ENCODE results near the gene MLXIP. TPM values are rescaled to one million over a fixed set of nuclear protein-coding genes. Genes with fewer than 3 reads are reported as not detected.

The MLXIP gene
- total and polyA plus RNA-seq, 2 of the 13 experiments (the other 11 are each of a cell fraction or from before 2014, with no cell fraction given) = 5.3 to 6.7 TPM

DNA sequence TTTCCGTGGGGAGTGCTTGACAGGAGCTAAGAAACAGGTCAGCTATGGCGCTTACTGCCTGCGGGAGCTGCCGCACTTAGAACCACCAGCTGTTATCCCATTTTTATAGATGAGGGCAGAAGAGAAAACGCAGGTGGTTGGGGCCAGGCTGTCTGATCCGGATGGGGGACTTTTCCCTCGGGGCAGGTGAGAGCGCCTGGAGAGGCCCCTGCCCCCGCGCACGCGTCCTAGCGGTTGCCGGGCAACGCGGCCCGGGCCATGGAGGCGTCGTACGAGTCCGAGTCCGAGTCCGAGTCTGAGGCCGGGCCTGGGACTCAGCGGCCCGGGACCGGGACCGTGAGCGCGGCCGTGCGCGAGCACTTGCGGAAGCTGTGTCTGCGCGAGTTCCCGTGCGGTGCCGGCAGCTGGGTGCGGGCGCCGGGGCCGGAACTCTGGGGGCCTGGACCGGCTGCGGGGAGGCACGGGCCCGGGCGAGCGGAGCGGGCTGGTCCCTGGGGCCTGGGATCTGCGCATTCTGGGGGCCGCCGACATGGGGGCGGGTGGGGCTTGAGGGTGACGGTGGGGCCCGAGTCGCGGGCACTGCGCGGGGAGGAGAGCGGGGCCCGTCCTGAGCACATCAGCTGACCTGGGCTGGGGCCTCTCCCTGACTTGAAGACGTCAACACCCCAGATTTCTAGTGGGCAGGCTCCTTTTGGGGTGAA lies 104.5 kb downstream of the MLXIP start, which contains the start of gene LRRC43 (continued):
- TF ChIP-seq, protein P1, sequence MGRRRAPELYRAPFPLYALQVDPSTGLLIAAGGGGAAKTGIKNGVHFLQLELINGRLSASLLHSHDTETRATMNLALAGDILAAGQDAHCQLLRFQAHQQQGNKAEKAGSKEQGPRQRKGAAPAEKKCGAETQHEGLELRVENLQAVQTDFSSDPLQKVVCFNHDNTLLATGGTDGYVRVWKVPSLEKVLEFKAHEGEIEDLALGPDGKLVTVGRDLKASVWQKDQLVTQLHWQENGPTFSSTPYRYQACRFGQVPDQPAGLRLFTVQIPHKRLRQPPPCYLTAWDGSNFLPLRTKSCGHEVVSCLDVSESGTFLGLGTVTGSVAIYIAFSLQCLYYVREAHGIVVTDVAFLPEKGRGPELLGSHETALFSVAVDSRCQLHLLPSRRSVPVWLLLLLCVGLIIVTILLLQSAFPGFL (CRISPR knock-in tag; IDR thresholded peaks at IDR 0.05) = no peak

DNA sequence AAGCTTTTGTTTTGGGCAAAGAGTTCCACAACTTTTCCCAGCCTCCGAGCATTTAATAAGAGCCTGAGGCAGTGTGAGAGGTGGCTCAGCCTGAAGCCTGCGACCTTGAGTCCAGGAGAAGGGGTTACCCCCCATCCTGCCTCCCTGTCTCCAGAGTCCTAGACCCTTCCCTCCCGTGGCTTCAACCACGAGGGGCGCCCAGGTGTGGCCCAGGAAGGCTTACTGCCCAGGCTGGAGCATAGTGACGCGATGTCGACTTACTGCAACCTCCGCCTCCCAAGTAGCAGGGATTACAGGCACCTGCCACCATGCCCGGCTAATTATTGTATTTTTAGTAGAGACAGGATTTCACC lies 105.0 kb downstream of the MLXIP start:
- DNase-seq (ENCODE audit: low spot score) (no peak), ATAC-seq (no peak), FAIRE-seq (no peak)
- Histone ChIP-seq H3K36me3 (replicated peaks in 1 of 2; ENCODE audit: control insufficient read depth in 1 of 2, insufficient read depth in 2 of 2, low read length in 2 of 2) (no peaks in the 10 kb centered on the region), H4K20me1 (ENCODE audit: insufficient read depth, low read length) (no peaks in the 10 kb centered on the region), H2AFZ (ENCODE audit: low read length) (no peak overlapping the region), H3K79me2 (ENCODE audit: insufficient read depth, low read length) (no peaks in the 10 kb centered on the region), H3K9me3 (ENCODE audit: low read length) (no peaks in the 10 kb centered on the region), H3K9ac (ENCODE audit: insufficient read depth, low read depth, low read length) (no peak overlapping the region), H3K4me3 (replicated peaks in 1 of 3; ENCODE audit: insufficient read depth in 1 of 3, low read depth in 2 of 3, low read length in 3 of 3) (peak overlapping the region in 2 of 3 experiments; percentile 46 to 55; a peak in 2 of 6 replicates), H3K27me3 (ENCODE audit: control insufficient read depth in 1 of 2, insufficient read depth in 2 of 2, low read length in 2 of 2) (peaks cover 0 to 22% of the 10 kb centered on the region in 2 experiments; a peak in 2 of 5 replicates), H3K27ac (ENCODE audit: extremely low read length, insufficient read depth, low read length) (no peak overlapping the region), H3K4me2 (ENCODE audit: low read depth, low read length) (peak overlapping the region; percentile 47; the same call in 1 of the 2 replicates), H3K4me1 (ENCODE audit: insufficient read depth, low read length) (peaks cover 20% of the 10 kb centered on the region)
- WGBS (ENCODE audit: low lambda C conversion rate) = 54% methylated on average over 9 of the region's 10 CpGs
- BruUV-seq (replicated peaks) = no TSS peak
- intact Hi-C loops (cut with micrococcal nuclease; ENCODE audit: unreplicated experiment) = no loop called here
- CTCF ChIA-PET (ENCODE audit: low intra/inter-chr PET ratio, low total read pairs) = no interaction called here
- in situ Hi-C loops (cut with HindIII; ENCODE audit: extremely low pct_ligation_motif_present, low pct_unique_long_range_greater_than_20kb) = loop anchor here (10.0 kb wide), 1 partner anchor 129 kb away; no protein-coding TSS in a partner anchor
- POLR2A ChIA-PET = no interaction called here
- TF ChIP-seq, protein P2, sequence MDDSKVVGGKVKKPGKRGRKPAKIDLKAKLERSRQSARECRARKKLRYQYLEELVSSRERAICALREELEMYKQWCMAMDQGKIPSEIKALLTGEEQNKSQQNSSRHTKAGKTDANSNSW (CRISPR knock-in tag; IDR thresholded peaks at IDR 0.05; ENCODE audit: borderline replicate concordance) = no peak
- no peak for TF ChIP-seq MIXL1 (CRISPR knock-in tag; IDR thresholded peaks at IDR 0.05)
- TF ChIP-seq, protein P3, sequence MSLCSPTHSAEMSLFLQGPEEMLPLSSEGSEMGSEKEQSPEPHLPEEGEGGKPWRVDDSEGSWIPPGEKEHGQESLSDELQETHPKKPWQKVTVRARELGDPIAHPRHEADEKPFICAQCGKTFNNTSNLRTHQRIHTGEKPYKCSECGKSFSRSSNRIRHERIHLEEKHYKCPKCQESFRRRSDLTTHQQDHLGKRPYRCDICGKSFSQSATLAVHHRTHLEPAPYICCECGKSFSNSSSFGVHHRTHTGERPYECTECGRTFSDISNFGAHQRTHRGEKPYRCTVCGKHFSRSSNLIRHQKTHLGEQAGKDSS (CRISPR knock-in tag; IDR thresholded peaks at IDR 0.05; ENCODE audit: borderline replicate concordance, low read depth) = no peak
- TF ChIP-seq TCF12 (IDR thresholded peaks at IDR 0.05) = no peak
- no peak for TF ChIP-seq TCF12 (CRISPR knock-in tag; IDR thresholded peaks at IDR 0.05)
- TF ChIP-seq ZFY (CRISPR knock-in tag; IDR thresholded peaks at IDR 0.05) = no peak
- TF ChIP-seq, protein P4, sequence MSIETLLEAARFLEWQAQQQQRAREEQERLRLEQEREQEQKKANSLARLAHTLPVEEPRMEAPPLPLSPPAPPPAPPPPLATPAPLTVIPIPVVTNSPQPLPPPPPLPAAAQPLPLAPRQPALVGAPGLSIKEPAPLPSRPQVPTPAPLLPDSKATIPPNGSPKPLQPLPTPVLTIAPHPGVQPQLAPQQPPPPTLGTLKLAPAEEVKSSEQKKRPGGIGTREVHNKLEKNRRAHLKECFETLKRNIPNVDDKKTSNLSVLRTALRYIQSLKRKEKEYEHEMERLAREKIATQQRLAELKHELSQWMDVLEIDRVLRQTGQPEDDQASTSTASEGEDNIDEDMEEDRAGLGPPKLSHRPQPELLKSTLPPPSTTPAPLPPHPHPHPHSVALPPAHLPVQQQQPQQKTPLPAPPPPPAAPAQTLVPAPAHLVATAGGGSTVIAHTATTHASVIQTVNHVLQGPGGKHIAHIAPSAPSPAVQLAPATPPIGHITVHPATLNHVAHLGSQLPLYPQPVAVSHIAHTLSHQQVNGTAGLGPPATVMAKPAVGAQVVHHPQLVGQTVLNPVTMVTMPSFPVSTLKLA (IDR thresholded peaks at IDR 0.05) = no peak
- no peak for TF ChIP-seq KLF9 (CRISPR knock-in tag; IDR thresholded peaks at IDR 0.05; ENCODE audit: low read depth)
- TF ChIP-seq, protein P5, sequence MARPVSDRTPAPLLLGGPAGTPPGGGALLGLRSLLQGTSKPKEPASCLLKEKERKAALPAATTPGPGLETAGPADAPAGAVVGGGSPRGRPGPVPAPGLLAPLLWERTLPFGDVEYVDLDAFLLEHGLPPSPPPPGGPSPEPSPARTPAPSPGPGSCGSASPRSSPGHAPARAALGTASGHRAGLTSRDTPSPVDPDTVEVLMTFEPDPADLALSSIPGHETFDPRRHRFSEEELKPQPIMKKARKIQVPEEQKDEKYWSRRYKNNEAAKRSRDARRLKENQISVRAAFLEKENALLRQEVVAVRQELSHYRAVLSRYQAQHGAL (CRISPR knock-in tag; IDR thresholded peaks at IDR 0.05; ENCODE audit: not compliant biosample characterization) = no peak
- TF ChIP-seq YEATS2 (CRISPR knock-in tag; IDR thresholded peaks at IDR 0.05; ENCODE audit: borderline replicate concordance) = no peak
- TF ChIP-seq, protein P6, sequence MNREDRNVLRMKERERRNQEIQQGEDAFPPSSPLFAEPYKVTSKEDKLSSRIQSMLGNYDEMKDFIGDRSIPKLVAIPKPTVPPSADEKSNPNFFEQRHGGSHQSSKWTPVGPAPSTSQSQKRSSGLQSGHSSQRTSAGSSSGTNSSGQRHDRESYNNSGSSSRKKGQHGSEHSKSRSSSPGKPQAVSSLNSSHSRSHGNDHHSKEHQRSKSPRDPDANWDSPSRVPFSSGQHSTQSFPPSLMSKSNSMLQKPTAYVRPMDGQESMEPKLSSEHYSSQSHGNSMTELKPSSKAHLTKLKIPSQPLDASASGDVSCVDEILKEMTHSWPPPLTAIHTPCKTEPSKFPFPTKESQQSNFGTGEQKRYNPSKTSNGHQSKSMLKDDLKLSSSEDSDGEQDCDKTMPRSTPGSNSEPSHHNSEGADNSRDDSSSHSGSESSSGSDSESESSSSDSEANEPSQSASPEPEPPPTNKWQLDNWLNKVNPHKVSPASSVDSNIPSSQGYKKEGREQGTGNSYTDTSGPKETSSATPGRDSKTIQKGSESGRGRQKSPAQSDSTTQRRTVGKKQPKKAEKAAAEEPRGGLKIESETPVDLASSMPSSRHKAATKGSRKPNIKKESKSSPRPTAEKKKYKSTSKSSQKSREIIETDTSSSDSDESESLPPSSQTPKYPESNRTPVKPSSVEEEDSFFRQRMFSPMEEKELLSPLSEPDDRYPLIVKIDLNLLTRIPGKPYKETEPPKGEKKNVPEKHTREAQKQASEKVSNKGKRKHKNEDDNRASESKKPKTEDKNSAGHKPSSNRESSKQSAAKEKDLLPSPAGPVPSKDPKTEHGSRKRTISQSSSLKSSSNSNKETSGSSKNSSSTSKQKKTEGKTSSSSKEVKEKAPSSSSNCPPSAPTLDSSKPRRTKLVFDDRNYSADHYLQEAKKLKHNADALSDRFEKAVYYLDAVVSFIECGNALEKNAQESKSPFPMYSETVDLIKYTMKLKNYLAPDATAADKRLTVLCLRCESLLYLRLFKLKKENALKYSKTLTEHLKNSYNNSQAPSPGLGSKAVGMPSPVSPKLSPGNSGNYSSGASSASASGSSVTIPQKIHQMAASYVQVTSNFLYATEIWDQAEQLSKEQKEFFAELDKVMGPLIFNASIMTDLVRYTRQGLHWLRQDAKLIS (CRISPR knock-in tag; IDR thresholded peaks at IDR 0.05) = no peak
- no peak for TF ChIP-seq ARNT (IDR thresholded peaks at IDR 0.05)
